Mucosa of stomach (tissue), 1 donor: Measurements from ENCODE around the gene ADGRG1.

Source experiments
- H3K27me3 ChIP-seq: one replicate; pipeline ENCODE4 v1.7.0; 2013; ENCODE audit warnings: mild to moderate bottlenecking, low read length; ENCODE audit not compliant: control insufficient read depth, insufficient read depth
- H3K36me3 ChIP-seq: one replicate; pipeline ENCODE4 v1.7.0; 2013; ENCODE audit warnings: low read length; ENCODE audit not compliant: control insufficient read depth, insufficient read depth
- H3K4me1 ChIP-seq: one replicate; pipeline ENCODE4 v1.7.0; 2013; ENCODE audit warnings: mild to moderate bottlenecking, low read length; ENCODE audit not compliant: control insufficient read depth, insufficient read depth
- H3K4me3 ChIP-seq: one replicate; pipeline ENCODE4 v1.7.0; 2013; ENCODE audit warnings: low read length
- H3K9ac ChIP-seq: one replicate; pipeline ENCODE4 v1.7.0; 2013; ENCODE audit warnings: mild to moderate bottlenecking, low read length, moderate library complexity
- H3K9me3 ChIP-seq: one replicate; pipeline ENCODE4 v1.7.0; 2013; ENCODE audit warnings: mild to moderate bottlenecking, low read length, moderate library complexity; ENCODE audit not compliant: control insufficient read depth
- donor health status: Pancreatic carcinoma.

Gene ADGRG1

GRCh38 chr16:57683636-57684545 lies 55.5 kb downstream of the ADGRG1 start:
- peaks cover 5% of the 10 kb centered on the region for H3K27me3 ChIP-seq
- H3K4me1 ChIP-seq, result peaks cover under 1% of the 10 kb centered on the region
- no peaks in the 10 kb centered on the region for H3K9me3 ChIP-seq
- H3K36me3 ChIP-seq, result no peaks in the 10 kb centered on the region
- no peak overlapping the region for H3K4me3 ChIP-seq
- no peak overlapping the region for H3K9ac ChIP-seq

- Histone ChIP-seq H3K9me3 (no peaks in the 10 kb centered on the region), H3K36me3 (no peaks in the 10 kb centered on the region), H3K4me3 (no peak overlapping the region), H3K9ac (no peak overlapping the region), H3K4me1 (peaks cover 6% of the 10 kb centered on the region), H3K27me3 (peaks cover 11% of the 10 kb centered on the region)
Measured at GRCh38 chr16:57684626-57685358, 56.4 kb downstream of the ADGRG1 start.

GRCh38 chr16:57685633-57686032 lies 57.2 kb downstream of the ADGRG1 start:
- Histone ChIP-seq H3K27me3 (peaks cover 11% of the 10 kb centered on the region), H3K4me3 (no peak overlapping the region), H3K4me1 (peaks cover 6% of the 10 kb centered on the region), H3K9me3 (no peaks in the 10 kb centered on the region), H3K36me3 (no peaks in the 10 kb centered on the region), H3K9ac (no peak overlapping the region)

GRCh38 chr16:57686577-57686976 lies 58.1 kb downstream of the ADGRG1 start:
- H3K36me3 ChIP-seq, result no peaks in the 10 kb centered on the region
- H3K9ac ChIP-seq, result no peak overlapping the region
- H3K27me3 ChIP-seq, result peaks cover 16% of the 10 kb centered on the region
- H3K4me1 ChIP-seq, result peaks cover 6% of the 10 kb centered on the region
- H3K4me3 ChIP-seq, result no peak overlapping the region
- no peaks in the 10 kb centered on the region for H3K9me3 ChIP-seq

- no peak overlapping the region for H3K4me3 ChIP-seq
- H3K36me3 ChIP-seq, result no peaks in the 10 kb centered on the region
- H3K9me3 ChIP-seq, result no peaks in the 10 kb centered on the region
- peaks cover 16% of the 10 kb centered on the region for H3K27me3 ChIP-seq
- peaks cover 6% of the 10 kb centered on the region for H3K4me1 ChIP-seq
- no peak overlapping the region for H3K9ac ChIP-seq
Measured at GRCh38 chr16:57687363-57687929, 59.0 kb downstream of the ADGRG1 start.

GRCh38 chr16:57688487-57688986 lies 60.1 kb downstream of the ADGRG1 start:
- peaks cover 16% of the 10 kb centered on the region for H3K27me3 ChIP-seq
- no peak overlapping the region for H3K9ac ChIP-seq
- H3K9me3 ChIP-seq, result no peaks in the 10 kb centered on the region
- no peaks in the 10 kb centered on the region for H3K36me3 ChIP-seq
- H3K4me1 ChIP-seq, result peaks cover 6% of the 10 kb centered on the region
- H3K4me3 ChIP-seq, result no peak overlapping the region

GRCh38 chr16:57688987-57689761 lies 60.7 kb downstream of the ADGRG1 start:
- no peaks in the 10 kb centered on the region for H3K36me3 ChIP-seq

GRCh38 chr16:57689762-57690558 lies 61.5 kb downstream of the ADGRG1 start:
- Histone ChIP-seq H3K36me3 (no peaks in the 10 kb centered on the region), H3K4me3 (no peak overlapping the region), H3K9me3 (no peaks in the 10 kb centered on the region), H3K9ac (no peak overlapping the region), H3K4me1 (peaks cover 6% of the 10 kb centered on the region), H3K27me3 (peaks cover 16% of the 10 kb centered on the region)

More at GRCh38 chr16:57688987-57689761, 60.7 kb downstream of the ADGRG1 start:
- Histone ChIP-seq H3K27me3 (peaks cover 16% of the 10 kb centered on the region), H3K9me3 (no peaks in the 10 kb centered on the region), H3K4me1 (peaks cover 6% of the 10 kb centered on the region), H3K4me3 (no peak overlapping the region), H3K9ac (no peak overlapping the region)

GRCh38 chr16:57690782-57691471 lies 62.5 kb downstream of the ADGRG1 start:
- no peaks in the 10 kb centered on the region for H3K9me3 ChIP-seq
- H3K9ac ChIP-seq, result no peak overlapping the region
- no peaks in the 10 kb centered on the region for H3K36me3 ChIP-seq
- no peak overlapping the region for H3K4me3 ChIP-seq
- H3K4me1 ChIP-seq, result peaks cover 6% of the 10 kb centered on the region
- peaks cover 16% of the 10 kb centered on the region for H3K27me3 ChIP-seq

GRCh38 chr16:57692636-57693035 lies 64.2 kb downstream of the ADGRG1 start:
- Histone ChIP-seq H3K36me3 (no peaks in the 10 kb centered on the region), H3K4me3 (no peak overlapping the region), H3K9me3 (no peaks in the 10 kb centered on the region), H3K4me1 (peaks cover 6% of the 10 kb centered on the region), H3K9ac (no peak overlapping the region), H3K27me3 (peaks cover 10% of the 10 kb centered on the region)
